ENCODE results near the gene POLA1. TPM values are rescaled to one million over a fixed set of nuclear protein-coding genes. Genes with fewer than 3 reads are reported as not detected.
"Not testable (repeated sequence)": the region's sequence is repeated elsewhere in the genome, so short reads cannot be mapped to it uniquely, and the experiment has no call there.

POLA1 gene
- total RNA-seq, 4 donors from 2014 or later = 5.7 to 13.9 (median 9.9) TPM

DNA sequence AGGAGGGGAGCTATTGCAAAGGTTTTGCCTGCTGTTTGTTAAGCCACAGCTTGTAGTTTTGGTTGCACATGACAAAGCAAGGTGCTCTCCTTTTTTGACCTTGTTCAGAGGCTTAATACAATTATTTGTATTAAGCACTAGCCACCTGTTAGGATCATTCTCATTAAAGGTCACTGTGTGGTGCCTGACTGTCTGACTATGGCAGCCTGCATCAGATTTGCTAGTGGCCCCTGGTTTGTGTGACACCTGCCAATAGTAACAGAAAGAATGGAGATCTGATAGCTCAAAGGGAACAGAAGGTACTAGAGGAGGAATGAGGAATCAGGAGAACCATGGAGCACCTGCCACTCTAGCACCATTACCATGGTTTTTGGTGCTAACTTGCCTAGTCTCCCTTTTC, 102.5 kb downstream of the POLA1 start:
- TF ChIP-seq, protein P1, sequence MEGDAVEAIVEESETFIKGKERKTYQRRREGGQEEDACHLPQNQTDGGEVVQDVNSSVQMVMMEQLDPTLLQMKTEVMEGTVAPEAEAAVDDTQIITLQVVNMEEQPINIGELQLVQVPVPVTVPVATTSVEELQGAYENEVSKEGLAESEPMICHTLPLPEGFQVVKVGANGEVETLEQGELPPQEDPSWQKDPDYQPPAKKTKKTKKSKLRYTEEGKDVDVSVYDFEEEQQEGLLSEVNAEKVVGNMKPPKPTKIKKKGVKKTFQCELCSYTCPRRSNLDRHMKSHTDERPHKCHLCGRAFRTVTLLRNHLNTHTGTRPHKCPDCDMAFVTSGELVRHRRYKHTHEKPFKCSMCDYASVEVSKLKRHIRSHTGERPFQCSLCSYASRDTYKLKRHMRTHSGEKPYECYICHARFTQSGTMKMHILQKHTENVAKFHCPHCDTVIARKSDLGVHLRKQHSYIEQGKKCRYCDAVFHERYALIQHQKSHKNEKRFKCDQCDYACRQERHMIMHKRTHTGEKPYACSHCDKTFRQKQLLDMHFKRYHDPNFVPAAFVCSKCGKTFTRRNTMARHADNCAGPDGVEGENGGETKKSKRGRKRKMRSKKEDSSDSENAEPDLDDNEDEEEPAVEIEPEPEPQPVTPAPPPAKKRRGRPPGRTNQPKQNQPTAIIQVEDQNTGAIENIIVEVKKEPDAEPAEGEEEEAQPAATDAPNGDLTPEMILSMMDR (IDR thresholded peaks at IDR 0.05) = no peak
- no peak for ATAC-seq (ENCODE audit: low FRiP score)
- DNase-seq (ENCODE audit: low spot score) = no peak

DNA sequence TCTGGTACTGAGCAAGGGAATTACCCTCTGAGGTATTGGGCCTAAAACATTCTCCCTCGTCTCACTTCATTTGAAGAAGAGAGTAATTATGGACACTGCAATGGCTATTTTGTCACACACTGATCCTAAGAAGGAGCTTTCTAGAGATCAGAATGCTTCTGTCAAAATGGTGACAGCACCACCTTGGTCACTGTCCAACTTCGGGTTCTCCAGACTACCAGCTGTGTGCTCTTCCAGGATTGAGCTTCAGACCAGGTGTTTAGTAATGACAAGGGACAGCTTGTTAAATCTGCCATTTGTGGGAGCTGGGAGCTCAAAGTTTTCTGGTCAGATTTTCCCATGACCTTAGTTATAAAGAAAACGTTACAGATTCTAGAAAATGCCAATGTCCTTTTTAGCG, 105.4 kb downstream of the POLA1 start:
- no peak for DNase-seq (ENCODE audit: low spot score)
- TF ChIP-seq, protein P1 (IDR thresholded peaks at IDR 0.05) = no peak
- no peak for ATAC-seq (ENCODE audit: low FRiP score)

DNA sequence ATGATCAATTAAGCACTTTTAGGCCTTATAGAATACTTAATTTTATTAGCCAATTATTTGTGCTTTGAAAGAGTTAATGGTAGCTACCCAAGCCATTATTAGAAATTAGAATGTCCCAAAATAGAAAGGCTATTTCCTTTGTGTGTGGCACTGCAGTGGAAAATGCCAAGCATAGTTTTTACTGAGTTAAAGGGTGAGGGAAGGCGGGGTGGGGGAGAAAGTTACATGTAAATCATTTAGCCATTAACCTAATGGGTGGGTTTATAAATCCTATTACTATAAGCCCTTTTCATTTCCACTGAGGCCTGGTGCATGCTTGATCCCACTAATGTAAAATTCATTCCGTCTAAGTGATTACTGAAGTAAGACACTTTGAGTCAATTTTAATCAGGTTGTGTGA, 105.8 kb downstream of the POLA1 start:
- TF ChIP-seq, protein P1 (IDR thresholded peaks at IDR 0.05) = no peak
- ATAC-seq (ENCODE audit: low FRiP score) (no peak), DNase-seq (ENCODE audit: low spot score) (no peak)

DNA sequence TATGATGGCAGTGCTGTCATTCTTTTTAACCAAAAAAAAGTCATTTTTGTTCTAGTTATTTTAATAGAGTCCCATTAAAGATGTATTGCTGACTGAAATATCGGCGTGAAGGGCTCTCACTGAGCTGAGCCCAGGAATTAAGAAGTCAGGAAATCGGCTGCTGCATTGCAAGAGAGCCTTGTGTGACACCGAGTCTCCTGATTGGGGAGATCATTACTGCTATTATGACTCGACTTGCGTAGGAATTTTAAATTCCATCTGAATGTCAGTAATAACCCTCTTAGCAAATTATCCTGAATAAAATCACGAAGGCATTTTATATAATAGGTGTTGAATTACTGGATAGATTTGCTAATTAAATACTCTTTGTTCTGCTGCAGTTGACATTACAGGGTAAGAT, 111.5 kb downstream of the POLA1 start:
- ATAC-seq (ENCODE audit: low FRiP score) (no peak), DNase-seq (ENCODE audit: low spot score) (no peak)
- TF ChIP-seq, protein P1 (IDR thresholded peaks at IDR 0.05) = no peak

DNA sequence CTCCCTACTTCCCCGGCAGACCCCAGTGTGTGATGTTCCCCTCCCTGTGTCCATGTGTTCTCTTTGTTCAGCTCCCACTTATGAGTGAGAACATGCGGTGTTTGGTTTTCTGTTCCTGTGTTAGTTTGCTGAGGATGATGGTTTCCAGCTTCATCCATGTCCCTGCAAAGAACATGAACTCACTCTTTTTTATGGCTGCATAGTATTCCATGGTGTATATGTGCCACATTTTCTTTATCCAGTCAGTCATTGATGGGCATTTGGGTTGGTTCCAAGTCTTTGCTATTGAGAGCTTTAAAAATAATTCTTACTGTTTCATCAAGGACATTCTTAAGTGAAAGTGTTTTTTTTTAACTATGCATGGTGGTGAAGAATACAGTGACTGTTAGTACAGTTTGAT, 126.1 kb downstream of the POLA1 start:
- DNase-seq (ENCODE audit: low spot score); ATAC-seq (ENCODE audit: low FRiP score): not testable (repeated sequence)

DNA sequence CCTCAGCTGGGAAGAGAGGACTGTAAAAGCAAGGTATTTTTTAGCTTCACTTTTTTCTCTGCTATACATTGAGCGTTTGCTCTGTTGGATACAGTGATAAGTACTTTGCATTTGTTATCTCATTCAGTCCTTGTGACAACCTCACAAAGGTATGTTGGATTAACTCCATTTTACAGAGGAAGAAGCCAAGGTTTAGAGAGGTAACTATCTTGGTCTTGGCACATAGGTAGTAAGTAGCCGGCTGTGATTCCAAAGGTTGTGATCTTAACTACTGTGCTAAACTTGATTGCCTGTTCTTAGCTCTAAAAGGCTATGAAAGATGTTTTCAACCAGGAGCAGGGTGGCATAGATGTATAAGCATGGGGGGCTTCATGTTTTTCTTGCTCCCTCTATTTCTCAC, 134.4 kb downstream of the POLA1 start:
- ATAC-seq (ENCODE audit: low FRiP score) = no peak

DNA sequence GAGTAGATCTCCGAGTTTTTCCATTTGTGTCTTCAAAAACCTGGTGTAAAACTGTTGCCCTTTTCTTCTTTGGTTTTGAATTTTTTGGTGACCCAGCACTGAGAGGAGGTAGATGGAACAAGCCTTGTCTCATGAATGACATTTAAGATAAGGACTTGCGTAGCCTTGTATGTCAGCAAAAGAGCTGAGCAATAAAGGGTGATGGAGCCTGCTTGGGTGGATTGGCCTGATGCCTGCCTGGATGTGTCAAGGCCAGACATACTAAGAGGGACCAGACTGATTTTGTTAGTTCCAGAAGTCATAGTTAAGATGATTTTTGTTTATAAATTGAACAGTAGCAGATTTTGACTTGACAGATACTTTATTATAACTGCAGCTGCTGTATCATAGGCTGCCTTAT, 134.9 kb downstream of the POLA1 start:
- DNase-seq (ENCODE audit: low spot score) (no peak), ATAC-seq (ENCODE audit: low FRiP score) (no peak)
- TF ChIP-seq, protein P1 (IDR thresholded peaks at IDR 0.05) = no peak

More for the DNA sequence above, 134.4 kb downstream of the POLA1 start:
- no peak for DNase-seq (ENCODE audit: low spot score)
- TF ChIP-seq, protein P1 (IDR thresholded peaks at IDR 0.05) = no peak

DNA sequence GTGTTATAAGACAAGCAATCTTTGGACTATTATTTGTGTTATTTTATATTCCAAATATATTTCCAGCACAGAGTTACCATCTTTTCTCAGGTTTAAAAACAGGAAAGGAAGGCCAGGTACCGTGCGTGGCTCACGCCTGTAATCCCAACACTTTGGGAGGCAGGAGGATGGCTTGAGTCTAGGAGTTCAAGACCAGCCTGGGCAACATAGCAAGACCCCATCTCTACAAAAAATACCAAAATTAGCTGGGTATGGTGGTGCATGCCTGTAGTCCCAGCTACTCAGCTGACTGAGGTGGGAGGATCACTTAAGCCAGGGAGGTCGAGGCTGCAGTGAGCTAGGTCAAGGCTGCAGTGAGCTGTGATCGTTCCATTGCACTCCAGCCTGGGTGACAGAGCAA, 140.0 kb downstream of the POLA1 start:
- DNase-seq (ENCODE audit: low spot score) (no peak), ATAC-seq (ENCODE audit: low FRiP score) (no peak)
- TF ChIP-seq, protein P1 (IDR thresholded peaks at IDR 0.05) = no peak
